ENCODE results near the gene ZBTB20.

The ZBTB20 gene

GRCh38 chr3:114562557-114562956 is 584.5 kb downstream of the ZBTB20 start:
- H3K36me3 ChIP-seq (ENCODE audit: control insufficient read depth, low read length), result no peaks in the 10 kb centered on the region
- H3K4me1 ChIP-seq (ENCODE audit: control insufficient read depth, low read length), result peaks cover 19% of the 10 kb centered on the region
- no peaks in the 10 kb centered on the region for H3K9me2 ChIP-seq (replicated peaks; ENCODE audit: control insufficient read depth, low read length)
- H3K4me2 ChIP-seq (ENCODE audit: low read length), result no peak overlapping the region
- TF ChIP-seq CTCF (IDR thresholded peaks at IDR 0.05; ENCODE audit: low read depth, low read length, poor library complexity, severe bottlenecking), result no peak
- TF ChIP-seq EZH2phosphoT487 (IDR thresholded peaks at IDR 0.05; ENCODE audit: borderline replicate concordance, low read length), result no peak
- no peaks in the 10 kb centered on the region for H3K79me2 ChIP-seq (ENCODE audit: control insufficient read depth, low read length)
- H4K20me1 ChIP-seq (ENCODE audit: control insufficient read depth, insufficient read depth, low read depth, low read length), result no peaks in the 10 kb centered on the region
- no peak overlapping the region for H3K27ac ChIP-seq (ENCODE audit: low read depth, low read length)
- H3K27me3 ChIP-seq (ENCODE audit: control insufficient read depth, low read length), result no peaks in the 10 kb centered on the region
- no peak overlapping the region for H3K4me3 ChIP-seq (ENCODE audit: low read length)
- no peaks in the 10 kb centered on the region for H3K9me3 ChIP-seq (ENCODE audit: control insufficient read depth, insufficient read depth, low read length)
- H3F3A ChIP-seq (ENCODE audit: control insufficient read depth, insufficient read depth), result no peaks in the 10 kb centered on the region

GRCh38 chr3:114558271-114558670 is 588.8 kb downstream of the ZBTB20 start:
- no peak overlapping the region for H3K27ac ChIP-seq (ENCODE audit: low read depth, low read length)
- H4K20me1 ChIP-seq (ENCODE audit: control insufficient read depth, insufficient read depth, low read depth, low read length), result no peaks in the 10 kb centered on the region
- no peaks in the 10 kb centered on the region for H3K79me2 ChIP-seq (ENCODE audit: control insufficient read depth, low read length)

GRCh38 chr3:114557791-114558190 is 589.3 kb downstream of the ZBTB20 start:
- no peak for TF ChIP-seq EZH2phosphoT487 (IDR thresholded peaks at IDR 0.05; ENCODE audit: borderline replicate concordance, low read length)
- TF ChIP-seq CTCF (IDR thresholded peaks at IDR 0.05; ENCODE audit: low read depth, low read length, poor library complexity, severe bottlenecking), result no peak
- no peaks in the 10 kb centered on the region for H3K9me3 ChIP-seq (ENCODE audit: control insufficient read depth, insufficient read depth, low read length)
- no peaks in the 10 kb centered on the region for H3K27me3 ChIP-seq (ENCODE audit: control insufficient read depth, low read length)
- no peaks in the 10 kb centered on the region for H4K20me1 ChIP-seq (ENCODE audit: control insufficient read depth, insufficient read depth, low read depth, low read length)
- no peaks in the 10 kb centered on the region for H3K79me2 ChIP-seq (ENCODE audit: control insufficient read depth, low read length)
- H3F3A ChIP-seq (ENCODE audit: control insufficient read depth, insufficient read depth), result no peaks in the 10 kb centered on the region
- H3K36me3 ChIP-seq (ENCODE audit: control insufficient read depth, low read length), result no peaks in the 10 kb centered on the region
- H3K9me2 ChIP-seq (replicated peaks; ENCODE audit: control insufficient read depth, low read length), result no peaks in the 10 kb centered on the region
- H3K4me1 ChIP-seq (ENCODE audit: control insufficient read depth, low read length), result no peaks in the 10 kb centered on the region
- H3K4me2 ChIP-seq (ENCODE audit: low read length), result no peak overlapping the region
- no peak overlapping the region for H3K4me3 ChIP-seq (ENCODE audit: low read length)
- no peak overlapping the region for H3K27ac ChIP-seq (ENCODE audit: low read depth, low read length)

More at GRCh38 chr3:114558271-114558670, 588.8 kb downstream of the ZBTB20 start:
- no peaks in the 10 kb centered on the region for H3K9me3 ChIP-seq (ENCODE audit: control insufficient read depth, insufficient read depth, low read length)
- H3K9me2 ChIP-seq (replicated peaks; ENCODE audit: control insufficient read depth, low read length), result no peaks in the 10 kb centered on the region
- H3K4me3 ChIP-seq (ENCODE audit: low read length), result no peak overlapping the region
- no peaks in the 10 kb centered on the region for H3K27me3 ChIP-seq (ENCODE audit: control insufficient read depth, low read length)
- H3F3A ChIP-seq (ENCODE audit: control insufficient read depth, insufficient read depth), result no peaks in the 10 kb centered on the region
- no peaks in the 10 kb centered on the region for H3K36me3 ChIP-seq (ENCODE audit: control insufficient read depth, low read length)
- no peaks in the 10 kb centered on the region for H3K4me1 ChIP-seq (ENCODE audit: control insufficient read depth, low read length)
- TF ChIP-seq CTCF (IDR thresholded peaks at IDR 0.05; ENCODE audit: low read depth, low read length, poor library complexity, severe bottlenecking) (no peak), EZH2phosphoT487 (IDR thresholded peaks at IDR 0.05; ENCODE audit: borderline replicate concordance, low read length) (no peak)
- no peak overlapping the region for H3K4me2 ChIP-seq (ENCODE audit: low read length)
